Upper lobe of left lung (tissue), 4 donors: ENCODE results near the gene NFATC2.

Experiments
- EP300 ChIP-seq, 4 donors: sonication (generic); formaldehyde crosslinking; IDR thresholded peaks; one replicate each; pipeline ENCODE4 v1.5.1; 2017; ENCODE audit warnings: antibody characterized with exemption in 4 of 4, control low read depth in 2 of 4
- POLR2A ChIP-seq, 4 donors: fragments of 450-650 bp; IDR thresholded peaks; one replicate each; pipeline ENCODE4 v1.5.1; 2016 to 2017; ENCODE audit warnings: antibody characterized with exemption in 4 of 4, mild to moderate bottlenecking in 2 of 4
- TF ChIP-seq, protein P1 (sequence below), 6 experiments: fragments of 450-650 bp in 4 of 6; fragments of 200-600 bp in 2 of 6; sonication (generic) in 2 of 6; IDR thresholded peaks; one replicate each; pipeline ENCODE4 v1.5.1; 2016 to 2019; ENCODE audit warnings: antibody characterized with exemption in 6 of 6

DNA sequence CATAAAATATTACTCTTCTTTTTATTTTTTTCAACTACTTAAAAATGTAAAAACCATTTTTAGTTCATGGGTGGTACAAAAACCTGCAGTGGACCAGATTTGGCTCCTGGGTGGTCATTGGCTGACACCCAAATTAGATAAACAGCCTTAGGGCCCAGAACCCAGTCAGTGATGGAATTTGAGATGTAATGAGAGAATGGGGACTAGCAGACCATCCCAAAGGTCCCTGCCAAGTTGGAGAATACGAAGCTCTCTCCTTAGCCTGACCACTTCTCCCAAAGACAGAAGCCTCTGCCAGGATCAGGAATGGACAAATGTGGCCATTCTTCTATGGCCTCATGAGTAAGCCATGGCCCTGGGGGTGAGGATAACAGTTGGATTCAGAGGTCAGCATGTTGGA lies 194.7 kb downstream of the NFATC2 start:
- TF ChIP-seq, protein P1, sequence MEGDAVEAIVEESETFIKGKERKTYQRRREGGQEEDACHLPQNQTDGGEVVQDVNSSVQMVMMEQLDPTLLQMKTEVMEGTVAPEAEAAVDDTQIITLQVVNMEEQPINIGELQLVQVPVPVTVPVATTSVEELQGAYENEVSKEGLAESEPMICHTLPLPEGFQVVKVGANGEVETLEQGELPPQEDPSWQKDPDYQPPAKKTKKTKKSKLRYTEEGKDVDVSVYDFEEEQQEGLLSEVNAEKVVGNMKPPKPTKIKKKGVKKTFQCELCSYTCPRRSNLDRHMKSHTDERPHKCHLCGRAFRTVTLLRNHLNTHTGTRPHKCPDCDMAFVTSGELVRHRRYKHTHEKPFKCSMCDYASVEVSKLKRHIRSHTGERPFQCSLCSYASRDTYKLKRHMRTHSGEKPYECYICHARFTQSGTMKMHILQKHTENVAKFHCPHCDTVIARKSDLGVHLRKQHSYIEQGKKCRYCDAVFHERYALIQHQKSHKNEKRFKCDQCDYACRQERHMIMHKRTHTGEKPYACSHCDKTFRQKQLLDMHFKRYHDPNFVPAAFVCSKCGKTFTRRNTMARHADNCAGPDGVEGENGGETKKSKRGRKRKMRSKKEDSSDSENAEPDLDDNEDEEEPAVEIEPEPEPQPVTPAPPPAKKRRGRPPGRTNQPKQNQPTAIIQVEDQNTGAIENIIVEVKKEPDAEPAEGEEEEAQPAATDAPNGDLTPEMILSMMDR (IDR thresholded peaks at IDR 0.05), result no peak
- TF ChIP-seq POLR2A (IDR thresholded peaks at IDR 0.05), result no peak
- no peak for TF ChIP-seq EP300 (IDR thresholded peaks at IDR 0.05)
